Stimulated activated CD8-positive, alpha-beta memory T cell treated with anti-CD3 and anti-CD28 coated beads, Interleukin-4, amount 100 ng/mL, for 1 hour (primary cell): ENCODE measurements around the gene GAS6.
"Not testable (repeated sequence)": the region's sequence is repeated elsewhere in the genome, so short reads cannot be mapped to it uniquely, and the experiment has no call there.

Source experiments
- DNase-seq, 2 donors: peaks; one replicate each; pipeline ENCODE4 v3.0.0-alpha.2; 2020; ENCODE audit warnings: low read depth in 2 of 2, low spot score in 1 of 2

Gene GAS6

DNA sequence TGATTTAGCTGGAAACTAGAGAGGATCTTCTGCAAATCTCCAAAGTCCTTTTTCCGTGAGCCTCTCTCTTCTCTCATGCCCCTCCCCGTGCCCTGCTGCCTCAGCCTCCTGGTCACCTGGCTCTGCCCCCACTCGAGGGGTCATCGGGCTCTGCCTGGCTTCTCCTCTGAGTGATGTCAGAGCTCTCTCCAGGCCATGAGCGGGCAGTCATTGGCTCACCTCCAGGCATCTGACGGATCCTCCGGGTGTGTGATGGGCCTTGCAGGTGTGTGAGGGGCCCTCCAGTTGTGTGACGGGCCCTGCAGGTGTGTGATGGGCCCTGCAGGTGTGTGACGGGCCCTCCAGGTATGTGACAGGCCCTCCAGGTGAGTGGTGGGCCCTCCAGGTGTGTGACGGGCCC is 10.3 kb upstream of the GAS6 start:
- DNase-seq: no peak

DNA sequence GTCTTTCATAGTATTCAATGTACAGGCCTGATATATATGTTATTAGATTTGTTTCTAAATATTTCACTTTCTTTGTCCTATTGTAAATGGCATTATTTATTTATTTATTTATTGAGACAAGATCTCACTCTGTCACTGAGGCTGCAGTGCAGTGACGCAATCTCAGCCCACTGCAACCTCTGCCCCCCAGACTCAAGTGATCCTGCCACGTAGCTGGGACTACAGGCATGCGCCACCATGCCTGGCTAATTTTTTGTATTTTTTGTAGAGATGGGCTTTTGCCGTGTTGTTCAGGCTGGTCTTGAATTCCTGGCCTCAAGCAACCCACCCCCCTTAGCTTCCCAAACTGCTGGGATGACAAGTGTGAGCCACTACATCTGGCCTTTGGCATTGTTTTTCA is 5.4 kb upstream of the GAS6 start:
- no peak for DNase-seq

- DNase-seq: not testable (repeated sequence)
These were observed 4.0 kb upstream of the GAS6 start for GRCh38 chr13:113867913-113868312.

GRCh38 chr13:113865427-113865826 is 1.6 kb upstream of the GAS6 start:
- no peak for DNase-seq

DNA sequence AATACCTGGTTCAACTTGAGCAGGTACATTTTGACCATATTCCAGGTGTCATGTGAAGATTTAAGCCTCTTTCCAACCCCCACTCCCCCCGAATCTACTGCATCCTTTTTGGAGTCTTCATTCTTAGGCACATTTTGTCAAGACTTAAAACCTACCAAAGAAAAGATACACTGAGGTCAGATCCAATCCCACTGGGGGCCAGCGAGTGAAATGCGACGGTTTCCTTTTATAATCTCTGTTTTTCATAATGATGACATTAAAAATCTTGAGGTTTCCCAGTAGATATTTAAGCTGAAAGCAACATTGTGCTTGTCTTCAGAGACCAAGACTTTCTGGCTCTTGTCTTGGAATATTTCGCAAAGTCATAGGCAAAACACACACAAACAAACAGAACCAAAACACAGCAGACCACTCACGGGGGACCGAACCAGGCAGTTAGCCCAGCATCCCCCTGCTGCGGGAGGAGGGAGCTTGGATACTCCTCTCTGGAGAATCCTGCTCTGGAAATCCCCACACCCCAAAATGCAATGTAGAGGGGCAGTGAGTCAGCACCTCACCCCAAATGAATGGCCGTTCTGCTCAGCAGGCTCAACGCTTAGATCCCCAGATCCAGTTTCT is 506 bp upstream of the GAS6 start:
- DNase-seq: no peak

GRCh38 chr13:113862931-113863523 is 849 bp downstream of the GAS6 start:
- no peak for DNase-seq

GRCh38 chr13:113862191-113862930 is 1.5 kb downstream of the GAS6 start:
- no peak for DNase-seq

- DNase-seq: no peak
These were observed 2.3 kb downstream of the GAS6 start for GRCh38 chr13:113861433-113862030.

GRCh38 chr13:113860665-113861432 is 3.0 kb downstream of the GAS6 start:
- DNase-seq: no peak

DNA sequence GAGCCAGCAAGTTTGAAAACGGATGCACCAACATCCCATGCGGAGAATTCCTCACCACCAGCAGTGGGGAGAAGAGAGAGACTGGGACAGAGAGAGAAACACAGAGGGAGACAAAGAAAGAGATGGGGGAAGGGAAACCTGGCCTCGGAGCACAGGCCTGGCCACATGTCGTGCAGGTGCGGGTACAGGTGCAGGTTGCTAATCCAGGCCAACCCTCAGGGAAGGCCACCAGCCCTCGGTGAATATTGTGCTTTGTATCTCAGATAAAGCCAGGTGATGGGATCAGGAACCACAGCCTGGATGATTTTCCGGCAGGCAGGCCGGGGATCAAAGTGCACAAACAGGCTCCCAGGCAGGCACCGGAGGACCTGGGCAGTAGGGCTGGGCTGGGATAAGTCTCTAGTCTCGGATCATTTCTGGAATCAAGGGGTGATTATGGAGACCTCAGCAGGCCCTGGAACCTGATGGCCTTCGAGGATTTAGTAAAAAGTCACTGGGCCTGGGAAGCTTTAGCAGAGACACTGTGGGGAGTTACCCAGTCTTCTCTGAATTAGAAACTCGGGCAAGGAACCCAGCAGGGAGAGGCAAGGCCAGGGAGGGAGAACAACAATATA is 3.7 kb downstream of the GAS6 start:
- DNase-seq: no peak

- no peak for DNase-seq
These were observed 4.4 kb downstream of the GAS6 start for GRCh38 chr13:113859311-113860050.

- DNase-seq: no peak
These were observed 6.2 kb downstream of the GAS6 start for GRCh38 chr13:113857531-113858195.

GRCh38 chr13:113856716-113857065 is 7.2 kb downstream of the GAS6 start:
- no peak for DNase-seq

GRCh38 chr13:113855931-113856715 is 7.8 kb downstream of the GAS6 start:
- DNase-seq: no peak

DNA sequence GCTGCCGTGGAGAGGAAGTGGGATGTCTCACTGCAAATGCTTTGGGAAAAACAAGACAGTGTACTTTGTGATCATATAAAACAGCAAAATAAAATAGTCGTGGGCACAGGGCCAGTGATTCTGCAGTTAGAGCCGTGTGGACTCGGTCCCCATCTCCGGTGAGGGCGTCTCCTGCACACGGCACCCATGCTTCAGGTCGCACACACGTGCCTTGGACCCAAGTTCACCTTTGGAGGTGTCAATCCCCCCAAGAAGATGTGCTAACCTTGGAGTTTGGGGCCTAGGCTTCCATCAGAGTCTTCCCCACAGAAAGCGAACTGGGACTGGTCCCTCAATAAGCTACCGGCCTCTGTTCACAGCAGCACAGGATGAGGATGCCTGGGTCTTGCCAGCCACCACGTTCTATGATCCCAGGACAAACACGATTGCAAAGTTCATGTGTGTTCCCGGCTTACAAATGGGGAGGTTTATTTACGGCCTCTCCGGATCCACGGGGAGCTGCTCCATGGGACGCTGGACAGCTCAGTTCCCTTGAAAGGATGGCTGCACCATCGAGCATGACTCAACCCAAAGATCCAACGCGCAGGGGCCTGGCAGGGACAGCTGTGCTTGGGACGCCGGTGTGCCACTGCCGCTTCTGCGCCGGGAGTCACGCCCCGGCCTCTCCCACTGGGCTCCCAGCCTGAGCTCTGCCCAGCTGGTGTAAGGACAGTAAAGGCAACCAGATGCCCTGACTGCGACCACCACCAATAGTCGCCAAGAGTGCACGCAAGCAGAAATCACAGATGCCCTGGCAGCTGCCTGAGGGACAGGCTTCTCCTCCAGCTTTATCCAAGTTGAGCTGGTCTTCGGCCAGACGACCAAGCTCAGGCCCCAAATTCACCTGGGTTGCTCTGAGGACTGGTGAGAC is 8.6 kb downstream of the GAS6 start:
- no peak for DNase-seq

- no peak for DNase-seq
These were observed 9.5 kb downstream of the GAS6 start for GRCh38 chr13:113854238-113855011.

- DNase-seq: no peak
These were observed 10.2 kb downstream of the GAS6 start for GRCh38 chr13:113853518-113854237.
